DND-41 (cell line): Measurements from ENCODE around the gene ZNF101.

Experiments used
- CTCF ChIP-seq: IDR thresholded peaks from 2 replicates; pipeline ENCODE4 v1.5.1; 2012; ENCODE audit warnings: borderline replicate concordance, low read length, moderate library complexity, mild to moderate bottlenecking; ENCODE audit not compliant: poor library complexity, severe bottlenecking; ENCODE audit errors: extremely low read depth
- EZH2 ChIP-seq: IDR thresholded peaks from 3 replicates; pipeline ENCODE4 v1.6.1; 2012; ENCODE audit warnings: borderline replicate concordance, low read depth, mild to moderate bottlenecking, moderate library complexity, low read length, inconsistent platforms; ENCODE audit not compliant: severe bottlenecking

DNA sequence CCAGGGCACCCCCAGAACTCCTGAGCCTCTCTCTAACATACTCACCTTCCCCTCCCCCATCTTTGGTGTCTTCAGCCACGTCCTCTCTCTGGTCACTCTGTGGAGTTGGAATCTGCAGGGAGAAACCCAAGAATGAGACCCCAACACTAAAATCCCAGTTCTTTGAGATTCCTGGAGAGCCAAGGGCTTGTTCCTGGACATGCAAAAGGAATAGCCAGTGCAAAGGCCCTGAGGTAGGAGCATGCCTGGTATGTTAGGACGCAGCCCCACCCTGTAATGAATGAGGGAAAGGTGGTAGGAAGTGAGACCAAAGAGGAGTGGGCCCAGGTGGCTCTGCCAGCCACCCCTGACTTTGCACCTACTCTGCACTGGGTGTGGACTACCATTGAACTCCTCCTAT, 38.2 kb upstream of the ZNF101 start:
- TF ChIP-seq CTCF (no peak), EZH2 (no peak)
